ENCODE results near the gene CEP295NL. TPM values are rescaled to one million over a fixed set of nuclear protein-coding genes. Genes with fewer than 3 reads are reported as not detected.

Gene CEP295NL
- total and polyA plus RNA-seq, 2 of the 13 experiments (the other 11 are each of a cell fraction or from before 2014, with no cell fraction given): not detected

- TF ChIP-seq GMEB1 (CRISPR knock-in tag; IDR thresholded peaks at IDR 0.05; ENCODE audit: borderline replicate concordance): peak; percentile 100
- TF ChIP-seq ZFP82 (CRISPR knock-in tag; IDR thresholded peaks at IDR 0.05; ENCODE audit: borderline replicate concordance): peak; percentile 95; the same call in 1 of the 2 replicates
- TF ChIP-seq ZNF557 (CRISPR knock-in tag; IDR thresholded peaks at IDR 0.05): 0 out of 2 replicates have a peak, but pooled peaks have one; percentile 28
- TF ChIP-seq AKNA (CRISPR knock-in tag; IDR thresholded peaks at IDR 0.05; ENCODE audit: borderline replicate concordance): peak; percentile 64
- TF ChIP-seq CTCF (CRISPR knock-in tag; IDR thresholded peaks at IDR 0.05): peak; percentile 55
- TF ChIP-seq HNRNPUL1 (IDR thresholded peaks at IDR 0.05; ENCODE audit: low read depth, low read length): no peak; the same call in 1 of the 2 replicates
- peak; percentile 94 for TF ChIP-seq ZBTB2 (CRISPR knock-in tag; IDR thresholded peaks at IDR 0.05; ENCODE audit: low read depth)
- TF ChIP-seq ZNF275 (CRISPR knock-in tag; IDR thresholded peaks at IDR 0.05; ENCODE audit: borderline replicate concordance): peak; percentile 99
- TF ChIP-seq ZBTB26 (CRISPR knock-in tag; IDR thresholded peaks at IDR 0.05; ENCODE audit: borderline replicate concordance): peak; percentile 81
- peak; percentile 96; the same call in 1 of the 2 replicates for TF ChIP-seq KAT7 (CRISPR knock-in tag; IDR thresholded peaks at IDR 0.05; ENCODE audit: borderline replicate concordance)
- TF ChIP-seq ZBTB20 (CRISPR knock-in tag; IDR thresholded peaks at IDR 0.05; ENCODE audit: borderline replicate concordance, low read depth): peak; percentile 83
- peak; percentile 94 for TF ChIP-seq TOPORS (CRISPR knock-in tag; IDR thresholded peaks at IDR 0.05)
- no peak for TF ChIP-seq RBM39 (IDR thresholded peaks at IDR 0.05; ENCODE audit: low read depth, low read length, poor library complexity, severe bottlenecking)
- no peak for TF ChIP-seq ZNF484 (CRISPR knock-in tag; IDR thresholded peaks at IDR 0.05; ENCODE audit: borderline replicate concordance, low read depth)
Measured at GRCh38 chr17:78840780-78841611, 62.0 kb downstream of the CEP295NL start, which contains the start of gene USP36 (continued).

All from HepG2 (cell line).